Body of pancreas (tissue), 4 donors: ENCODE measurements around the gene FAM131A.
A peak's percentile ranks its signal among the peaks of the same experiment; 100 is the strongest.

Experiments used
- POLR2A ChIP-seq, 3 donors: fragments of 450-650 bp; IDR thresholded peaks; one replicate each; pipeline ENCODE4 v1.6.1; 2016; ENCODE audit warnings: antibody characterized with exemption in 3 of 3, mild to moderate bottlenecking in 2 of 3
- TF ChIP-seq, protein P1 (sequence below), 7 experiments: fragments of 450-650 bp in 4 of 7; fragments of 200-600 bp in 3 of 7; sonication (generic) in 3 of 7; IDR thresholded peaks; one replicate each; pipeline ENCODE4 v1.5.1; 2016 to 2019; ENCODE audit warnings: antibody characterized with exemption in 7 of 7

DNA sequence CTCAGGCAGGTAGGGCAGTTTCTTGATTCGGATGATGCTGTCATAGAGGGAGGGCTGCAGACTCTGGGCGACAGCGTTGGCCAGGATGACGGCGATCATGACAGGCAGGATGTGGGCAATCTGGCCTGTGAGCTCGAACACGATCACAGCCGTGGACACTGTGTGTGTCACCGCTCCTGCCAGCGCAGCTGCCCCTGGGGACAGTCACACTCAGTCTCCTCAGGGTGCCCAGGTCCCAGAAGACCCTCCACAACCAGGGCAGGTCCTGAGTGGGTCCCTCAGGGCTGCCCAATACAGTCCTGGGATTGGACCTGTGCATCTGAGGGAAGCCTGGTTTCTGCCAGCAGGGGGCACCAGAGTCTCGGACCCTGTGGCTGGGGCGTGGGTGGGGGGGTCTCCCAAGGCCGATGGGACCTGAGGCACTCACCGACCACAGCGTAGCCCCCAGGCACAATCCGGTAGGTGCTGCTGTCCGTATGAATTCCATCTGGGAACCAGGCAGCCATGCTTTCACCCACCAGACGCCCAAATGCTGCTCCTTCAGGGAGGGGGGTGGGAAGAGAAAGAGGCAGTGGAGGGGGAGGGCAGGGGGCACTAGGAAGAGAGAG lies 16.8 kb downstream of the FAM131A start:
- no peak for TF ChIP-seq POLR2A (IDR thresholded peaks at IDR 0.05)
- TF ChIP-seq, protein P1, sequence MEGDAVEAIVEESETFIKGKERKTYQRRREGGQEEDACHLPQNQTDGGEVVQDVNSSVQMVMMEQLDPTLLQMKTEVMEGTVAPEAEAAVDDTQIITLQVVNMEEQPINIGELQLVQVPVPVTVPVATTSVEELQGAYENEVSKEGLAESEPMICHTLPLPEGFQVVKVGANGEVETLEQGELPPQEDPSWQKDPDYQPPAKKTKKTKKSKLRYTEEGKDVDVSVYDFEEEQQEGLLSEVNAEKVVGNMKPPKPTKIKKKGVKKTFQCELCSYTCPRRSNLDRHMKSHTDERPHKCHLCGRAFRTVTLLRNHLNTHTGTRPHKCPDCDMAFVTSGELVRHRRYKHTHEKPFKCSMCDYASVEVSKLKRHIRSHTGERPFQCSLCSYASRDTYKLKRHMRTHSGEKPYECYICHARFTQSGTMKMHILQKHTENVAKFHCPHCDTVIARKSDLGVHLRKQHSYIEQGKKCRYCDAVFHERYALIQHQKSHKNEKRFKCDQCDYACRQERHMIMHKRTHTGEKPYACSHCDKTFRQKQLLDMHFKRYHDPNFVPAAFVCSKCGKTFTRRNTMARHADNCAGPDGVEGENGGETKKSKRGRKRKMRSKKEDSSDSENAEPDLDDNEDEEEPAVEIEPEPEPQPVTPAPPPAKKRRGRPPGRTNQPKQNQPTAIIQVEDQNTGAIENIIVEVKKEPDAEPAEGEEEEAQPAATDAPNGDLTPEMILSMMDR (IDR thresholded peaks at IDR 0.05) = peak; percentile 44 to 77 (median 54)
